Measurements from ENCODE around the gene MYNN. TPM values are rescaled to one million over a fixed set of nuclear protein-coding genes. Genes with fewer than 3 reads are reported as not detected.

MYNN gene
- total and polyA plus RNA-seq, 2 donors (not counting 1 experiment from before 2014, with no cell fraction given), result 14.7 to 24.0 TPM

GRCh38 chr3:169812332-169813235 is 39.4 kb downstream of the MYNN start, which contains the start of the genes LRRC34 and LRRIQ4:
Gene LRRC34, minus strand, starts transcription at chr3:169812904. Its CDS starts 356 bp downstream, at chr3:169812548.
Gene LRRIQ4, plus strand, starts transcription at chr3:169812870. Its CDS starts 9,052 bp downstream, at chr3:169821922.
- 2% methylated on average over 55 of the region's 56 CpGs for WGBS (ENCODE audit: insufficient coverage)
- no peaks in the 10 kb centered on the region for H3K27me3 ChIP-seq (replicated peaks in 1 of 4; ENCODE audit: control extremely low read depth in 1 of 4, control insufficient read depth in 3 of 4, insufficient read depth in 4 of 4, low read length in 3 of 4)
- H3K4me1 ChIP-seq (ENCODE audit: control insufficient read depth in 2 of 2, insufficient read depth in 2 of 2, low read length in 2 of 2), result peaks cover 19 to 28% of the 10 kb centered on the region in 2 donors
- H3K4me3 Mint-ChIP-seq, result peak within 1 kb of the TSS; percentile 87
- H3K4me1 Mint-ChIP-seq, result peaks cover 34% of the 10 kb centered on the region
- H3K36me3 ChIP-seq (replicated peaks in 1 of 2; ENCODE audit: control extremely low read depth in 1 of 2, control insufficient read depth in 1 of 2, extremely low read depth in 1 of 2, insufficient read depth in 2 of 2, low read length in 1 of 2), result no peaks in the 10 kb centered on the region
- peak within 1 kb of the TSS; percentile 91 for H2AFZ ChIP-seq (ENCODE audit: insufficient read depth, low read depth, low read length, poor library complexity, severe bottlenecking)
- H3K79me2 ChIP-seq (ENCODE audit: control insufficient read depth, insufficient read depth, low read length), result no peaks in the 10 kb centered on the region
- H3K27me3 Mint-ChIP-seq, result no peaks in the 10 kb centered on the region
- H3K9ac ChIP-seq (ENCODE audit: low read length), result peak within 1 kb of the TSS; percentile 66
- intact Hi-C loops (cut with micrococcal nuclease), result loop anchor here (1.0 to 5.0 kb wide), 8 partner anchors 24 to 225 kb away; partner anchors contain the start of genes GPR160, MYNN, SEC62 and TERC
- CTCF ChIA-PET, result interaction anchor here (0.6 to 2.3 kb wide), 11 partner anchors 10 to 287 kb away, joined by 3 to 13 read pairs (median 4); partner anchors contain the start of genes ACTRT3 and SEC62
- peak within 1 kb of the TSS; percentile 93 for H3K27ac Mint-ChIP-seq
- no peaks in the 10 kb centered on the region for H3K9me3 Mint-ChIP-seq (ENCODE audit: insufficient read depth)
- DNase-seq (peak; percentile 80), ATAC-seq (ENCODE audit: low read depth) (peak; percentile 60)
- no peak for TF ChIP-seq EZH2 (IDR thresholded peaks at IDR 0.05; ENCODE audit: borderline replicate concordance, insufficient read depth, low read depth, low read length, poor library complexity, severe bottlenecking)
- TF ChIP-seq, protein P1, sequence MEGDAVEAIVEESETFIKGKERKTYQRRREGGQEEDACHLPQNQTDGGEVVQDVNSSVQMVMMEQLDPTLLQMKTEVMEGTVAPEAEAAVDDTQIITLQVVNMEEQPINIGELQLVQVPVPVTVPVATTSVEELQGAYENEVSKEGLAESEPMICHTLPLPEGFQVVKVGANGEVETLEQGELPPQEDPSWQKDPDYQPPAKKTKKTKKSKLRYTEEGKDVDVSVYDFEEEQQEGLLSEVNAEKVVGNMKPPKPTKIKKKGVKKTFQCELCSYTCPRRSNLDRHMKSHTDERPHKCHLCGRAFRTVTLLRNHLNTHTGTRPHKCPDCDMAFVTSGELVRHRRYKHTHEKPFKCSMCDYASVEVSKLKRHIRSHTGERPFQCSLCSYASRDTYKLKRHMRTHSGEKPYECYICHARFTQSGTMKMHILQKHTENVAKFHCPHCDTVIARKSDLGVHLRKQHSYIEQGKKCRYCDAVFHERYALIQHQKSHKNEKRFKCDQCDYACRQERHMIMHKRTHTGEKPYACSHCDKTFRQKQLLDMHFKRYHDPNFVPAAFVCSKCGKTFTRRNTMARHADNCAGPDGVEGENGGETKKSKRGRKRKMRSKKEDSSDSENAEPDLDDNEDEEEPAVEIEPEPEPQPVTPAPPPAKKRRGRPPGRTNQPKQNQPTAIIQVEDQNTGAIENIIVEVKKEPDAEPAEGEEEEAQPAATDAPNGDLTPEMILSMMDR (IDR thresholded peaks at IDR 0.05), result no peak
- POLR2A ChIA-PET, result interaction anchor here (0.6 to 2.0 kb wide), 9 partner anchors 30 to 190 kb away, joined by 3 to 13 read pairs (median 5); partner anchors contain the start of genes ACTRT3, MYNN, SEC62 and TERC
- peak within 1 kb of the TSS; percentile 82 for H3K4me2 ChIP-seq (replicated peaks; ENCODE audit: low read depth, low read length, poor library complexity, severe bottlenecking)
- H3K4me3 ChIP-seq (ENCODE audit: control extremely low read depth in 1 of 5, extremely low read depth in 1 of 5, insufficient read depth in 1 of 5, low read depth in 2 of 5, low read length in 4 of 5), result peak within 1 kb of the TSS; percentile 66 to 79 (median 69)
- peak within 1 kb of the TSS; percentile 46 to 77 for H3K27ac ChIP-seq (ENCODE audit: low read length in 2 of 2)
- H3K9me3 ChIP-seq (ENCODE audit: control extremely low read depth in 1 of 3, control insufficient read depth in 2 of 3, insufficient read depth in 1 of 3, low read length in 2 of 3), result peaks cover 0 to 6% (median 6%) of the 10 kb centered on the region in 3 donors
- no peaks in the 10 kb centered on the region for H4K20me1 ChIP-seq (ENCODE audit: control insufficient read depth, insufficient read depth, low read length, poor library complexity, severe bottlenecking)
